Ascending aorta (tissue), 2 donors: ENCODE data around the gene POLR3H. TPM values are rescaled to one million over a fixed set of nuclear protein-coding genes. Genes with fewer than 3 reads are reported as not detected.

Experiments used
- DNase-seq, 2 donors: peaks; one replicate each; pipeline ENCODE4 v3.0.0-alpha.2; 2019; ENCODE audit warnings: low spot score in 2 of 2
- H3K27ac ChIP-seq, 2 donors: fragments of 200-600 bp; sonication (generic); one replicate each; pipeline ENCODE4 v1.5.1; 2016 to 2017; ENCODE audit warnings: mild to moderate bottlenecking in 1 of 2
- H3K27me3 ChIP-seq: fragments of 200-600 bp; sonication (generic); one replicate; pipeline ENCODE4 v1.5.1; 2017
- H3K36me3 ChIP-seq, 2 donors: fragments of 200-600 bp; sonication (generic); one replicate each; pipeline ENCODE4 v1.5.1; 2016
- H3K4me1 ChIP-seq, 2 donors: fragments of 200-600 bp; sonication (generic); one replicate each; pipeline ENCODE4 v1.5.1; 2016 to 2017; ENCODE audit warnings: mild to moderate bottlenecking in 1 of 2
- H3K4me3 ChIP-seq, 2 donors: fragments of 200-600 bp; sonication (generic); one replicate each; pipeline ENCODE4 v1.5.1; 2016 to 2017; ENCODE audit warnings: mild to moderate bottlenecking in 1 of 2
- H3K9me3 ChIP-seq, 2 donors: fragments of 200-600 bp; sonication (generic); one replicate each; pipeline ENCODE4 v1.5.1; 2016
- CTCF ChIP-seq, 3 experiments: fragments of 200-600 bp in 2 of 3; fragments of 450-650 bp in 1 of 3; sonication (generic) in 2 of 3; IDR thresholded peaks; one replicate each; pipeline ENCODE4 v1.5.1; 2016 to 2019; ENCODE audit warnings: antibody characterized with exemption in 3 of 3, mild to moderate bottlenecking in 1 of 3, moderate library complexity in 1 of 3
- intact Hi-C: fragments of 100-400 bp; cut with DNase I; formaldehyde crosslinking; loops from one replicate; pipeline ENCODE4 v1.15.1; 2023
- total RNA-seq: library from RNA; depleted of rRNA; stranded (reverse); fragments of >200 nt; gene quantifications from one replicate; pipeline ENCODE4 v1.1.0, GENCODE V29; 2016

The POLR3H gene
- total RNA-seq, 1 donor from 2014 or later: 34.7 TPM

- H3K27me3 ChIP-seq: no peaks in the 10 kb centered on the region
- no peaks in the 10 kb centered on the region for H3K9me3 ChIP-seq
- no peak for TF ChIP-seq CTCF (IDR thresholded peaks at IDR 0.05)
- intact Hi-C loops: no loop called here
- peaks cover 7 to 24% of the 10 kb centered on the region in 2 donors for H3K4me1 ChIP-seq
- H3K36me3 ChIP-seq: peaks cover 4 to 9% of the 10 kb centered on the region in 2 donors
- H3K27ac ChIP-seq: no peak overlapping the region
- H3K4me3 ChIP-seq: no peak overlapping the region
- no peak for DNase-seq
Measured at GRCh38 chr22:41540006-41540315, 4.3 kb downstream of the POLR3H start.

GRCh38 chr22:41539146-41540005 lies 4.9 kb downstream of the POLR3H start:
- Histone ChIP-seq H3K9me3 (no peaks in the 10 kb centered on the region), H3K36me3 (peaks cover 5 to 9% of the 10 kb centered on the region in 2 donors), H3K4me1 (peaks cover 7 to 21% of the 10 kb centered on the region in 2 donors), H3K27ac (no peak overlapping the region), H3K27me3 (no peaks in the 10 kb centered on the region), H3K4me3 (no peak overlapping the region)
- TF ChIP-seq CTCF (IDR thresholded peaks at IDR 0.05): no peak
- no peak for DNase-seq
- intact Hi-C loops: no loop called here

- Histone ChIP-seq H3K27ac (no peak overlapping the region), H3K36me3 (peaks cover 13 to 14% of the 10 kb centered on the region in 2 donors), H3K4me1 (peaks cover 7 to 17% of the 10 kb centered on the region in 2 donors), H3K9me3 (no peaks in the 10 kb centered on the region), H3K4me3 (no peak overlapping the region), H3K27me3 (no peaks in the 10 kb centered on the region)
- DNase-seq: no peak
- intact Hi-C loops: no loop called here
- TF ChIP-seq CTCF (IDR thresholded peaks at IDR 0.05): no peak
Measured at GRCh38 chr22:41538583-41538982, 5.7 kb downstream of the POLR3H start.

GRCh38 chr22:41537203-41537602 lies 7.1 kb downstream of the POLR3H start:
- H3K9me3 ChIP-seq: no peaks in the 10 kb centered on the region
- H3K36me3 ChIP-seq: peaks cover 16 to 18% of the 10 kb centered on the region in 2 donors
- intact Hi-C loops: no loop called here
- no peak for DNase-seq
- peaks cover 0 to 11% of the 10 kb centered on the region in 2 donors for H3K4me1 ChIP-seq
- no peaks in the 10 kb centered on the region for H3K27me3 ChIP-seq
- H3K4me3 ChIP-seq: no peak overlapping the region
- no peak overlapping the region for H3K27ac ChIP-seq
- TF ChIP-seq CTCF (IDR thresholded peaks at IDR 0.05): no peak

GRCh38 chr22:41535244-41535643 lies 9.0 kb downstream of the POLR3H start:
- TF ChIP-seq CTCF (IDR thresholded peaks at IDR 0.05): no peak
- no peak overlapping the region for H3K27ac ChIP-seq
- no peak overlapping the region for H3K4me3 ChIP-seq
- H3K4me1 ChIP-seq: peaks cover 0 to 3% of the 10 kb centered on the region in 2 donors
- peaks cover 28 to 32% of the 10 kb centered on the region in 2 donors for H3K36me3 ChIP-seq
- H3K9me3 ChIP-seq: no peaks in the 10 kb centered on the region
- no peaks in the 10 kb centered on the region for H3K27me3 ChIP-seq
- DNase-seq: no peak
- intact Hi-C loops: no loop called here
